OCI-LY7 (cell line): ENCODE data around the gene PIK3AP1. TPM values are rescaled to one million over a fixed set of nuclear protein-coding genes. Genes with fewer than 3 reads are reported as not detected.
"Not testable (repeated sequence)": the region's sequence is repeated elsewhere in the genome, so short reads cannot be mapped to it uniquely, and the experiment has no call there.

Experiments used
- BruUV-seq: library from RNA; stranded (reverse); fragments of 400-500 nt; replicated peaks from 2 replicates; lab custom pipeline; 2021; lab: Mats Ljungman, UMichigan
- CTCF ChIA-PET: fragments of 300-600 bp; sonication (Branson Sonifier 250); formaldehyde crosslinking; loops from one replicate; lab custom pipeline; 2022; ENCODE audit warnings: antibody characterized with exemption; ENCODE audit not compliant: unreplicated experiment; lab: Charles Lee
- POLR2A ChIA-PET: fragments of 300-600 bp; sonication (Branson Sonifier 250); formaldehyde crosslinking; loops from one replicate; lab custom pipeline; 2022; ENCODE audit warnings: antibody characterized with exemption; lab: Charles Lee
- DNase-seq: peaks from one replicate; pipeline ENCODE4 v3.0.0-alpha.2; 2015; ENCODE audit warnings: low spot score
- H2AFZ ChIP-seq: fragments of 200-600 bp; sonication (generic), shearing (Covaris generic); 2 replicates; pipeline ENCODE4 v1.6.1; 2014; ENCODE audit warnings: mild to moderate bottlenecking, antibody characterized with exemption, low read length, moderate library complexity
- H3K27ac ChIP-seq: fragments of 200-600 bp; sonication (generic); 2 replicates; pipeline ENCODE4 v1.5.1; 2014; ENCODE audit warnings: mixed run types, low read depth, mild to moderate bottlenecking, moderate library complexity, low read length, inconsistent platforms; ENCODE audit not compliant: poor library complexity, severe bottlenecking
- H3K36me3 ChIP-seq: fragments of 200-600 bp; sonication (generic); 2 replicates; pipeline ENCODE4 v1.6.1; 2014; ENCODE audit warnings: mild to moderate bottlenecking, antibody characterized with exemption, low read length, moderate library complexity, mixed read lengths; ENCODE audit not compliant: insufficient read depth
- H3K4me1 ChIP-seq: fragments of 200-600 bp; sonication (generic); 2 replicates; pipeline ENCODE4 v1.5.1; 2014; ENCODE audit warnings: mild to moderate bottlenecking, low read length; ENCODE audit not compliant: insufficient read depth, poor library complexity, severe bottlenecking
- H3K4me2 ChIP-seq: fragments of 200-600 bp; sonication (generic); 2 replicates; pipeline ENCODE4 v1.6.1; 2014; ENCODE audit warnings: mild to moderate bottlenecking, low read length
- H3K4me3 ChIP-seq: fragments of 200-600 bp; sonication (generic); 2 replicates; pipeline ENCODE4 v1.5.1; 2014; ENCODE audit warnings: mild to moderate bottlenecking, low read depth, low read length; ENCODE audit not compliant: poor library complexity, severe bottlenecking
- H3K79me2 ChIP-seq: fragments of 200-600 bp; sonication (generic); 2 replicates; pipeline ENCODE4 v1.6.1; 2016; ENCODE audit warnings: low read depth, mild to moderate bottlenecking, low read length, moderate library complexity, mixed read lengths; ENCODE audit not compliant: insufficient read depth
- H3K9me2 ChIP-seq: fragments of 200-600 bp; sonication (generic); 2 replicates; pipeline ENCODE4 v1.6.1; 2016; ENCODE audit warnings: mild to moderate bottlenecking, low read length, mixed read lengths; ENCODE audit not compliant: insufficient read depth
- H3K9me3 ChIP-seq: fragments of 200-600 bp; sonication (generic); 2 replicates; pipeline ENCODE4 v1.6.1; 2014; ENCODE audit warnings: mild to moderate bottlenecking, mixed run types, low read length, mixed read lengths
- H4K20me1 ChIP-seq: fragments of 200-600 bp; sonication (generic); 2 replicates; pipeline ENCODE4 v1.6.1; 2014; ENCODE audit warnings: mild to moderate bottlenecking, antibody characterized with exemption, low read length, moderate library complexity, mixed read lengths; ENCODE audit not compliant: insufficient read depth
- CTCF ChIP-seq: fragments of 200-600 bp; sonication (generic); conservative IDR thresholded peaks from 2 replicates; pipeline ENCODE4 v1.5.1; 2014; ENCODE audit warnings: mild to moderate bottlenecking, antibody characterized with exemption, low read length, moderate library complexity, mixed read lengths
- EZH2phosphoT487 ChIP-seq: fragments of 200-600 bp; sonication (generic); IDR thresholded peaks from 2 replicates; pipeline ENCODE4 v1.6.1; 2018; ENCODE audit warnings: low read depth, borderline replicate concordance, mild to moderate bottlenecking, mixed run types, antibody characterized with exemption, low read length, moderate library complexity, mixed read lengths
- intact Hi-C: fragments of 100-400 bp; cut with micrococcal nuclease; formaldehyde crosslinking; loops from one replicate; pipeline ENCODE4 v1.10.0; 2022; ENCODE audit not compliant: unreplicated experiment
- total RNA-seq, 2 experiments: library from RNA; depleted of rRNA in 1 of 2; stranded (reverse); fragments of >200 nt in 1 of 2; shearing (Covaris generic) in 1 of 2; gene quantifications; 2 replicates each; pipeline ENCODE4 v1.2.3, GENCODE V29; 2014 to 2022

The PIK3AP1 gene
- total RNA-seq, 2 experiments from 2014 or later: 132 to 140 TPM

DNA sequence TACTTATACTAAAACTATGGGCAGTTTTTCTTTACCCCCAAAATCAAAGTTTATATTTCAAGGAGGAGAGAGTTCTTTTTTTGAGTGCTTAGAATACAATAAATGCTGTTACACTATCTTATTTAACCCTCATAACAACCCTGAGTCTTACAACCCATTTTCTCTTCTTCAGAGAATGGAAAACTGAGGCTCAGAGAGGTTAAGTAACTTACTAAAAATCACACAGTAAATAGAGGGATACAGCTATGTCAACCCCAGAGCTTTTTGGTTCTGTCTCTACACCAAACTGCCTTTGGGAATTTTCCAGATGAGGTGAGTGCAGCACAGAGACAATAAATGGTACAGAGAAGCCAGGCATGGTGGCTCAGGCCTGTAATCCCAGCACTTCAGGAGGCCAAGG is 25.6 kb upstream of the PIK3AP1 start:
- peak overlapping the region; percentile 7 for H3K27ac ChIP-seq
- H3K9me2 ChIP-seq: no peaks in the 10 kb centered on the region
- no peak overlapping the region for H3K4me3 ChIP-seq
- no peaks in the 10 kb centered on the region for H4K20me1 ChIP-seq
- no peak overlapping the region for H2AFZ ChIP-seq
- H3K9me3 ChIP-seq: no peaks in the 10 kb centered on the region
- ChIA-PET CTCF (interaction anchor here (0.6 to 1.2 kb wide), 2 partner anchors 105 to 232 kb away, joined by 3 to 7 read pairs; no protein-coding TSS in a partner anchor), POLR2A (interaction anchor here (1.3 to 2.4 kb wide), 2 partner anchors 13 to 18 kb away, joined by 4 to 8 read pairs; no protein-coding TSS in a partner anchor)
- intact Hi-C loops: loop anchor here (10.0 kb wide), 1 partner anchor 231 kb away; the partner anchor contains the start of gene TLL2
- no TSS peak for BruUV-seq
- H3K4me2 ChIP-seq: no peak overlapping the region
- TF ChIP-seq EZH2phosphoT487 (no peak), CTCF (no peak)
- DNase-seq: no peak
- no peaks in the 10 kb centered on the region for H3K79me2 ChIP-seq
- H3K4me1 ChIP-seq: peaks cover 59% of the 10 kb centered on the region
- H3K36me3 ChIP-seq: no peaks in the 10 kb centered on the region

- Histone ChIP-seq H2AFZ (peak overlapping the region; percentile 89), H3K79me2 (no peaks in the 10 kb centered on the region), H3K36me3 (no peaks in the 10 kb centered on the region), H3K4me3 (no peak overlapping the region), H3K9me2 (no peaks in the 10 kb centered on the region), H3K9me3 (no peaks in the 10 kb centered on the region), H3K4me1 (peaks cover 65% of the 10 kb centered on the region), H3K27ac (peak overlapping the region; percentile 42), H3K4me2 (peak overlapping the region; percentile 68), H4K20me1 (no peaks in the 10 kb centered on the region)
- POLR2A ChIA-PET: interaction anchor here (0.7 to 1.0 kb wide), 2 partner anchors 23 to 194 kb away, joined by 3 read pairs; no protein-coding TSS in a partner anchor
- peak; percentile 71 for DNase-seq
- TF ChIP-seq EZH2phosphoT487: no peak
- peak; percentile 87 for TF ChIP-seq CTCF
- BruUV-seq: no TSS peak
- CTCF ChIA-PET: interaction anchor here (1.0 kb wide), 1 partner anchor 20 kb away, joined by 3 read pairs; no protein-coding TSS in a partner anchor
- intact Hi-C loops: loop anchor here (1.0 to 10.0 kb wide), 3 partner anchors 24 to 229 kb away; partner anchors contain the start of genes PIK3AP1 and TLL2
These were observed 23.8 kb upstream of the PIK3AP1 start for GRCh38 chr10:96743988-96744585.

DNA sequence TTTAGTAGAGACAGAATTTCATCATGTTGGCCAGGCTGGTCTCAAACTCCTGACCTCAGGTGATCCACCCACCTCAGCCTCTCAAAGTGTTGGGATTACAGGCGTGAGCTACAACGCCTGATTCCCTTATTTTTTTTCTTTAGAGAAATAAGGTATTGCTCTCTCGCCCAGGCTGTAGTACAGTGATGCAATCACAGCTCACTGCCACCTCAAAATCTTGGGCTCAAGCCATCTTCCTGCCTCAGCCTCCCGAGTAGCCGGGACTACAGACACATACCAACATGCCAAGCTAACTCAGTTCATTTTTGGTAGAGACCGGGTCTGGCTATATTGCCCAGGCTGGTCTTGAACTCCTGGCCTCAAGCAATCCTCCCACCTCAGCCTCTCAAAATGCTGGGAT is 21.2 kb upstream of the PIK3AP1 start:
- H3K27ac ChIP-seq, H3K36me3 ChIP-seq, H3K4me3 ChIP-seq, BruUV-seq, DNase-seq, H3K9me2 ChIP-seq, H3K9me3 ChIP-seq, H3K4me2 ChIP-seq, H3K79me2 ChIP-seq, H4K20me1 ChIP-seq: not testable (repeated sequence)
- ChIA-PET CTCF (interaction anchor here (0.7 kb wide), 1 partner anchor 101 kb away, joined by 3 read pairs; no protein-coding TSS in a partner anchor), POLR2A (interaction anchor here (0.7 to 1.7 kb wide), 7 partner anchors 10 to 49 kb away, joined by 3 to 11 read pairs (median 4); no protein-coding TSS in a partner anchor)
- intact Hi-C loops: loop anchor here (10.0 kb wide), 1 partner anchor 227 kb away; the partner anchor contains the start of gene TLL2
- Histone ChIP-seq H2AFZ (peak overlapping the region; percentile 38; the same call in 1 of the 2 replicates), H3K4me1 (peaks cover 62% of the 10 kb centered on the region)
